Measurements from ENCODE around the gene AADACL4. TPM values are rescaled to one million over a fixed set of nuclear protein-coding genes. Genes with fewer than 3 reads are reported as not detected.
"Not testable (repeated sequence)": the region's sequence is repeated elsewhere in the genome, so short reads cannot be mapped to it uniquely, and the experiment has no call there.

Gene AADACL4
- total RNA-seq, 2 donors from 2014 or later: not detected

DNA sequence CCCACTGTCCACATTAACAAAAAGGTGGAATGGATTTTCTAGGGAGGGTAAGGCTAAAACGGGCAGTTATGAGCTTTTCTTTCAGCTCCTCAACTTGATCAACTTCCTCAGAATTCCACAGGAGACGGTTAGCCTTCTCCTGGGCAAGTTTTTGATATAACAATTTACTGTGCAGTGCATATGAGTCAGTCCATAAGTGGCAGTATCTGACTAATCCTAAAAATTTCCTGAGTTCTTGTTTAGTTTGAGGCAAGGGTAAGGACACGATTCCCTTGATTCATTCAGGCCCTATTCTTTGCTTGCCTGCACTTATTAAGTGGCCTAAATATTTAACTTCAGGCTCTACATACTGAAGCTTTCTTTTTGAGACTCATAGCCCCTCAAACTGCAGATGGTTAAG is 65.8 kb downstream of the AADACL4 start:
- Histone ChIP-seq H3K27me3 (no peaks in the 10 kb centered on the region), H3K36me3 (no peaks in the 10 kb centered on the region), H3K4me1 (no peaks in the 10 kb centered on the region), H3K4me3 (no peak overlapping the region), H3K27ac (no peak overlapping the region), H3K9me3 (no peaks in the 10 kb centered on the region)
- no peak for DNase-seq (ENCODE audit: low spot score)
- TF ChIP-seq, protein P1, sequence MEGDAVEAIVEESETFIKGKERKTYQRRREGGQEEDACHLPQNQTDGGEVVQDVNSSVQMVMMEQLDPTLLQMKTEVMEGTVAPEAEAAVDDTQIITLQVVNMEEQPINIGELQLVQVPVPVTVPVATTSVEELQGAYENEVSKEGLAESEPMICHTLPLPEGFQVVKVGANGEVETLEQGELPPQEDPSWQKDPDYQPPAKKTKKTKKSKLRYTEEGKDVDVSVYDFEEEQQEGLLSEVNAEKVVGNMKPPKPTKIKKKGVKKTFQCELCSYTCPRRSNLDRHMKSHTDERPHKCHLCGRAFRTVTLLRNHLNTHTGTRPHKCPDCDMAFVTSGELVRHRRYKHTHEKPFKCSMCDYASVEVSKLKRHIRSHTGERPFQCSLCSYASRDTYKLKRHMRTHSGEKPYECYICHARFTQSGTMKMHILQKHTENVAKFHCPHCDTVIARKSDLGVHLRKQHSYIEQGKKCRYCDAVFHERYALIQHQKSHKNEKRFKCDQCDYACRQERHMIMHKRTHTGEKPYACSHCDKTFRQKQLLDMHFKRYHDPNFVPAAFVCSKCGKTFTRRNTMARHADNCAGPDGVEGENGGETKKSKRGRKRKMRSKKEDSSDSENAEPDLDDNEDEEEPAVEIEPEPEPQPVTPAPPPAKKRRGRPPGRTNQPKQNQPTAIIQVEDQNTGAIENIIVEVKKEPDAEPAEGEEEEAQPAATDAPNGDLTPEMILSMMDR (IDR thresholded peaks at IDR 0.05): no peak

DNA sequence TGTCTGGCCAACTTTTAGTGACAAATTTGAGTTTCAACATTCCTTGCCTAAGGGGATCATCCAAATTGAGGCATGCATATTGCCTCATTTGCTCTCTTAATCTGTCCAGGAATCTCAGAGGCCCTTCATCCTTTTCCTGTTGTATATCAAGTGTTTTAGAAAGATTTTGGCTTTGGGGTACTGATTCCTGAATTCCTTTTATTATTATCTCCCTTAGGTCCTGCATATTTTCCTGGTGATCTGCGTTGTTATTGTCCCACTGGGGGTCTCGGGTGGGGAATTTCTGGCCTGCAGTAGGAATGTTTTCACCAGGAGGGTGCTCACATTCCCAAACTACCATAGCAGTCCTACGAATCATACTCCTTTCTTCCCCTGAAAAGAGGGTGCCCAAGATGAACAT is 67.7 kb downstream of the AADACL4 start:
- Histone ChIP-seq H3K4me3 (no peak overlapping the region), H3K27ac (no peak overlapping the region), H3K9me3 (no peaks in the 10 kb centered on the region), H3K4me1 (no peaks in the 10 kb centered on the region), H3K36me3 (no peaks in the 10 kb centered on the region), H3K27me3 (no peaks in the 10 kb centered on the region)
- DNase-seq (ENCODE audit: low spot score): no peak
- TF ChIP-seq, protein P1 (IDR thresholded peaks at IDR 0.05): no peak

- Histone ChIP-seq H3K4me3 (no peak overlapping the region), H3K27me3 (no peaks in the 10 kb centered on the region), H3K36me3 (no peaks in the 10 kb centered on the region), H3K27ac (no peak overlapping the region), H3K4me1 (no peaks in the 10 kb centered on the region), H3K9me3 (no peaks in the 10 kb centered on the region)
- DNase-seq (ENCODE audit: low spot score): no peak
- TF ChIP-seq, protein P1 (IDR thresholded peaks at IDR 0.05): no peak
Observed at GRCh38 chr1:12712076-12712475, 68.2 kb downstream of the AADACL4 start.

DNA sequence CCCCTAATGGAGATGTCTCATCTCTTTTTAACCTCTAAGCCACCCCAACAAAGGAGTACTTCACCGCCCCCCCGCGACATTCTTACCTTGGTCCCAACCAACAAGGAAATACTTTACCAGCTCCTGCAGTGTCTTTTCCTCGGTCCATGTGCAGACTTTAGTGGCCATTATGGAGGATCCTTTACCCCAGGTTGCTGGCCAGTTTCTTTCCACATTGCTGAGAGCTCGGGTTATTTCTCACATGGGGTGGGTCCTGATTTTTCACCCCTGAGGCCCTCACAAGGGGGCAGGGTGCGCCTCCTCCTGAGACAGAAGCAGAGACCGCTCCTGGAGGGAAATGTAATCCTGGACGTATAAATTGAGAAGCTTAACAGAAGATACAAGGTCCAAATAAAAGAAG is 69.0 kb downstream of the AADACL4 start:
- no peaks in the 10 kb centered on the region for H3K9me3 ChIP-seq
- no peak for DNase-seq (ENCODE audit: low spot score)
- H3K27me3 ChIP-seq: no peaks in the 10 kb centered on the region
- TF ChIP-seq, protein P1 (IDR thresholded peaks at IDR 0.05): no peak
- H3K4me1 ChIP-seq: no peaks in the 10 kb centered on the region
- no peak overlapping the region for H3K4me3 ChIP-seq
- H3K36me3 ChIP-seq: no peaks in the 10 kb centered on the region
- H3K27ac ChIP-seq: no peak overlapping the region

- H3K4me3 ChIP-seq; H3K36me3 ChIP-seq; H3K27me3 ChIP-seq; H3K27ac ChIP-seq; H3K9me3 ChIP-seq; H3K4me1 ChIP-seq; DNase-seq (ENCODE audit: low spot score): not testable (repeated sequence)
Observed at GRCh38 chr1:12713651-12714050, 69.8 kb downstream of the AADACL4 start.

DNA sequence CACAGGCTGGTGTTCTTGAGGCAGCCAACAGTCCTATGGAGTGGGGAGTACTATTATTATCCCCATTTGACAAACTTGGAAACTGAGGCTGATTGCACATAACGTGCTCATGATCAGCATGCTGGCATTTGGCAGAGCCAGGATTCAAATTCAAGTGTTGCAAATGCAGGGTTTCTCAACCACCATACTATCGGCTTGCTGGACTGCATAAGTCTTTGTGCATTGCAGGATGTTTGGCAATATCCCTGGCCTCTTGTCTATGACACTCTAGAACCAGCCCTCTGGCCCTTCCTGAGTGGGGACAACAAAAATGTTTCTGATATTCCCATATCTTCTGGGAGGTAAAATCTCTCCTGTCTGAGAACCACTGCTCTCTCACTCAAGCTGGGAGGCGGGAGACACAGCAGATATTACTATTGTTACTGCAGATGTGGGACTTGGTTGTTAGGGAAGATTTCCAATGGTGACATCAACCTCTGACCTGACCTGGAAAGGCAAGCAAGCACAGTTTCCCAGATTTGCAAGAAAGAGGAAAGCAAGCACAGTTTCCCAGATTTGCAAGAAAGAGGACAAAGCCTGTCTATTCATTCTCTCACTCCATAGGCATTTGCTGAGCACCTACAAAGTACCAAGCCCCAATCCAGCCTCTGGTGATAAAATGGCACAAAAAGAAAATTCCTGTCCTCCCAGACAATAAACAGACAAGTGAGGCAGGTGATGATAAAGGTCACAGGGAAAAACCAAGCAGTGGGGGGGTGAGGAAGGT is 71.0 kb downstream of the AADACL4 start:
- Histone ChIP-seq H3K36me3 (no peaks in the 10 kb centered on the region), H3K27me3 (no peaks in the 10 kb centered on the region), H3K4me3 (no peak overlapping the region), H3K27ac (no peak overlapping the region), H3K9me3 (no peaks in the 10 kb centered on the region), H3K4me1 (no peaks in the 10 kb centered on the region)
- no peak for DNase-seq (ENCODE audit: low spot score)
- TF ChIP-seq, protein P1 (IDR thresholded peaks at IDR 0.05): no peak
